ENCODE results near the gene UCN2.

UCN2 gene

DNA sequence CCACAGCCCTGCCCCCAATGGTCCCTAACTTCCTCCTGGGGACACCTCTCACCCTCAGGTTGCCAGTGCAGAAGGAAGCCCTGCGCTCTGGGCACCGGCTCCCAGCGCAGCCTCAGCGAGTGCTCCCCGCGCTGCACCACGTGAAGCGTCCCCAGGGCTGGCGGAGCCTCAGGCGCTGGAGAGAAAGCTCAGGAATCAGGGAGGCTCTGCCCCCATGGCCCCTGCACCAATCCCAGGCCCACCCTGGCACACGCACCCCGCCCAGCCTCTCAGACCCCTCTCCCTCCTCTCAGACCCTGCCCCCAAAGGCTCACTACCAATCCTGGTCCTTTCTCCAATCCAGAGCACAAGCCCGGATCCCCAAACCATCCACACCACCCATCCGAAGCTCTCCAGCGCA lies 24.6 kb upstream of the UCN2 start:
- no peak for TF ChIP-seq CTCF (IDR thresholded peaks at IDR 0.05; ENCODE audit: extremely low read depth, missing control alignments)
- DNase-seq (ENCODE audit: low spot score): no peak

GRCh38 chr3:48587686-48588085 lies 24.1 kb upstream of the UCN2 start:
- DNase-seq (ENCODE audit: low spot score): no peak
- no peak for TF ChIP-seq CTCF (IDR thresholded peaks at IDR 0.05; ENCODE audit: extremely low read depth, missing control alignments)

GRCh38 chr3:48585411-48585810 lies 21.8 kb upstream of the UCN2 start:
- DNase-seq (ENCODE audit: low spot score): no peak
- no peak for TF ChIP-seq CTCF (IDR thresholded peaks at IDR 0.05; ENCODE audit: extremely low read depth, missing control alignments)

GRCh38 chr3:48584836-48585235 lies 21.3 kb upstream of the UCN2 start:
- DNase-seq (ENCODE audit: low spot score): no peak

DNA sequence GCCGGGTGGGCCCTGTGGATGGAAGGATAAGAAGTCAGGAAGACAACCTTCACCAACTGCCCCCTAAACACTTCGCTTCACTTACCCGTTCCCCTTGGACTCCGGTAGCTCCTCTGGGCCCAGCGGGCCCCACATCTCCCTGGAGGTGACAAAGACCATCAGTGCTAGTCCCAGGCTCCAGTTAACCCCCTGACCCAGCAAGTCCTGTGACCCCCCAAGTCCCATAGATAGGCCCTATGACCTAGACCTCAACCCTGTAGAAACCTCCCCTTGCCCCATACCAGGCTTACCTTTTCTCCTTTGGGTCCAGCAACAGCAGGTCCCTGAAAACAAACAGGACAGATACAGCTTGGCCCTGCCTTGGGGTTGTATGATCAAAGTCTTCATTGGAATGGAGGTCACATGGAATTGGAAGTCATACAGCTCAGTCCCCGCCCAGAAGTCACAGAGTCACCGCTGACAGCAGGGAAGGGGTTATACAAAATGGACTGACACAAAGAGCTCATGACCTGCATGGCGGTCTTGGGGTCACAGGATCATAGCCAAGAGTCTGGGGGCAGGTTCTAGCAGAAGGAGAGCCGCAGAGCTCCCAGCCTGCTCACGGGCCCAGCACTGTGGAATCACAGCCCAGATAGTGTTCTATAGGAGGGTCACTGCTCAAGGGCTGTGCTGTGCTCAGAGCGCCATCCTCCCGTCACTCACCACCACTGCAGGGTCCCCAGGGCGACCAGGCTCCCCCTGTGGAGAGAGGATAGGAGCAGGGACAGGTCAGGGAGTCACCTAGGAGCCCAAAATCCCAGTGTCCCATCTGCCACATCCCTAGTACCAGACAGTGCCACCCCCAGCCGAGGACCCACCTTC lies 18.3 kb upstream of the UCN2 start:
- no peak for TF ChIP-seq CTCF (IDR thresholded peaks at IDR 0.05; ENCODE audit: extremely low read depth, missing control alignments)
- no peak for DNase-seq (ENCODE audit: low spot score)

More at GRCh38 chr3:48584836-48585235, 21.3 kb upstream of the UCN2 start:
- TF ChIP-seq CTCF (IDR thresholded peaks at IDR 0.05; ENCODE audit: extremely low read depth, missing control alignments): no peak

DNA sequence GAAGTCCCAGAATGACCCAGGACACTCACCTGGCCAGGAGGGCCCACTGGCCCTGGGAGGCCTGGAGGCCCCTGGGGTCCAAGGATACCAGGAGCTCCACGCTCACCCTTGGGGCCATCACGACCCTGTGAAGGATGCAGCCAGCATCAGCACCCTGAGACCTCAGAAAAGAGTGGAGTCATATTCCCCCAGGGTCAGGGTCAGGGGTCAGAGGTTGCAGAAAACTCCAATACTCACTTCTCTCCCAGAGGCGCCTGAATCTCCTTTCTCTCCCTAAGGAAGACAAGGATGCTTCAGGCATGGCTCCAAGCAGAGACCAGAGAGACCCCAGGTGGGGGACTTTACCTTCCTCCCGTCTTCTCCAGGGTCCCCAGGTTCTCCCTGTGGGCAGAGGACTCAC lies 13.1 kb upstream of the UCN2 start:
- no peak for TF ChIP-seq CTCF (IDR thresholded peaks at IDR 0.05; ENCODE audit: extremely low read depth, missing control alignments)
- DNase-seq (ENCODE audit: low spot score): no peak

DNA sequence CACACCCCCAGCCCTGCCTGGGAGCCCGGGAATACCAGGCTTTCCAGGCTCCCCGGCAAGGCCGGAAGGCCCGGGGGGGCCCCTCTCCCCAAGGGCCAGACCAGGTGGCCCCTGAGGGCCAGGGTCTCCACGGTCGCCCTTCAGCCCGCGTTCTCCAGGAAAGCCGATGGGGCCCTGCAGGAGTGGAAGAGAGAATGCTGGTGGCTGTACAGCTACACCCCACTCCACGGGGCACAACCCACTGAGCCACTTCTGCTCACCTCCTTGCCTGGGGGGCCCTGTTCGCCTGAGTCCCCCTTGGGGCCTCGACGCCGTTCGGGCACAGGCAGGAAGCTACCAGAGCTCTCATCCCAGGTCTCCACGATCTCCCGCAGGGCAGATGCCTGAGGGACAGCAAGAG lies 11.8 kb upstream of the UCN2 start:
- TF ChIP-seq CTCF (IDR thresholded peaks at IDR 0.05; ENCODE audit: extremely low read depth, missing control alignments): no peak
- DNase-seq (ENCODE audit: low spot score): no peak

Measured in GM20000 (cell line).